GM12878 (cell line): Measurements from ENCODE around the gene ACOT7. TPM values are rescaled to one million over a fixed set of nuclear protein-coding genes. Genes with fewer than 3 reads are reported as not detected.
A peak's percentile ranks its signal among the peaks of the same experiment; 100 is the strongest.

Experiments
- ATAC-seq: fragments of 200-7000 bp; cut with Tn5 transposase; 3 replicates; pipeline ENCODE4 v1.9.1; 2020; ENCODE audit warnings: mild to moderate bottlenecking, moderate library complexity
- BruUV-seq: library from RNA; stranded (reverse); fragments of 400-500 nt; replicated peaks from 2 replicates; lab custom pipeline; 2021; lab: Mats Ljungman, UMichigan
- CTCF ChIA-PET: fragments of 300-600 bp; sonication (Branson Sonifier 250); formaldehyde crosslinking; extraction: SDS; loops from one replicate; lab custom pipeline; 2021; ENCODE audit warnings: inconsistent platforms; lab: Yijun Ruan, JAX
- POLR2A ChIA-PET: fragments of 350-600 bp; formaldehyde crosslinking; extraction: SDS; loops from one replicate; lab custom pipeline; 2021; ENCODE audit warnings: inconsistent platforms; lab: Charles Lee
- RAD21 ChIA-PET: fragments of 300-600 bp; sonication (Branson Sonifier 250); formaldehyde crosslinking; loops from one replicate; lab custom pipeline; 2023; ENCODE audit warnings: antibody characterized with exemption; ENCODE audit not compliant: unreplicated experiment; lab: Charles Lee
- SMC1A ChIA-PET: fragments of 300-600 bp; sonication (Branson Sonifier 250); formaldehyde crosslinking; loops from one replicate; lab custom pipeline; 2023; ENCODE audit not compliant: unreplicated experiment, uncharacterized antibody; lab: Charles Lee
- DNase-seq: peaks from one replicate; pipeline ENCODE4 v3.0.0-alpha.2; 2011; ENCODE audit warnings: low read depth, low spot score
- FAIRE-seq: peaks from 3 replicates; lab custom pipeline; 2011; peaks lifted over from hg19 to GRCh38; lab: Jason Lieb, UNC
- H2AFZ ChIP-seq: 2 replicates; pipeline ENCODE4 v1.6.0; 2011; ENCODE audit warnings: low read depth, low read length, control low read depth; ENCODE audit not compliant: control insufficient read depth
- H3K27ac ChIP-seq: 2 replicates; pipeline ENCODE4 v1.5.1; 2011; ENCODE audit warnings: control low read depth; ENCODE audit not compliant: control insufficient read depth, insufficient read depth
- H3K27me3 ChIP-seq, 2 experiments: replicated peaks in 1 of 2; 2 replicates each; pipeline versions ENCODE4 v1.6.0 to v1.6.1; 2011; ENCODE audit warnings: low read length in 1 of 2; ENCODE audit not compliant: control insufficient read depth in 2 of 2, insufficient read depth in 2 of 2
- H3K36me3 ChIP-seq, 2 experiments: 2 replicates each; pipeline ENCODE4 v1.5.1; 2011; ENCODE audit warnings: low read length in 1 of 2; ENCODE audit not compliant: control insufficient read depth in 2 of 2, insufficient read depth in 2 of 2
- H3K4me1 ChIP-seq: 2 replicates; pipeline ENCODE4 v1.6.1; 2011; ENCODE audit warnings: mild to moderate bottlenecking, low read length, moderate library complexity, mixed read lengths; ENCODE audit not compliant: control insufficient read depth, insufficient read depth
- H3K4me2 ChIP-seq: 2 replicates; pipeline ENCODE4 v1.6.0; 2011; ENCODE audit warnings: control low read depth; ENCODE audit not compliant: control insufficient read depth, insufficient read depth
- H3K4me3 ChIP-seq: fragments of 200-600 bp; sonication (generic); 2 replicates; pipeline ENCODE4 v1.5.1; 2016
- H3K79me2 ChIP-seq: 2 replicates; pipeline ENCODE4 v1.6.0; 2011; ENCODE audit warnings: low read length; ENCODE audit not compliant: control insufficient read depth, insufficient read depth
- H3K9ac ChIP-seq: 2 replicates; pipeline ENCODE4 v1.8.0; 2011; ENCODE audit warnings: low read length, control low read depth, mixed read lengths; ENCODE audit not compliant: control insufficient read depth, insufficient read depth
- H3K9me3 ChIP-seq: replicated peaks from 3 replicates; pipeline ENCODE4 v1.5.1; 2011; ENCODE audit warnings: mild to moderate bottlenecking, low read length; ENCODE audit not compliant: control insufficient read depth, insufficient read depth
- H4K20me1 ChIP-seq: 2 replicates; pipeline ENCODE4 v1.6.0; 2011; ENCODE audit not compliant: control insufficient read depth, insufficient read depth
- EGR1 ChIP-seq, 2 experiments: IDR thresholded peaks; 1 replicate in 1 of 2; 2 replicates in 1 of 2; pipeline ENCODE4 v1.6.1; 2011 to 2012; ENCODE audit warnings: low read depth in 2 of 2, low read length in 2 of 2, borderline replicate concordance in 1 of 2, mild to moderate bottlenecking in 1 of 2, moderate library complexity in 1 of 2
- FOXM1 ChIP-seq: IDR thresholded peaks from 2 replicates; pipeline ENCODE4 v1.6.1; 2012; ENCODE audit warnings: low read depth, mild to moderate bottlenecking, inconsistent platforms, low read length, moderate library complexity
- NR2C1 ChIP-seq: fragments of 450-650 bp; IDR thresholded peaks from 2 replicates; pipeline ENCODE4 v1.6.1; 2017; ENCODE audit warnings: antibody characterized with exemption, mild to moderate bottlenecking, moderate library complexity
- RELA ChIP-seq: fragments of 450-650 bp; IDR thresholded peaks from 2 replicates; pipeline ENCODE4 v1.8.0; 2014; ENCODE audit warnings: borderline replicate concordance; ENCODE audit not compliant: partially characterized antibody
- SMC3 ChIP-seq: IDR thresholded peaks from 2 replicates; pipeline ENCODE4 v1.6.1; 2011; ENCODE audit warnings: low read length, improper control_type of control experiment, borderline replicate concordance
- WGBS: methylation state at CpG from one replicate; pipeline ENCODE4 v1.1.6; 2016; ENCODE audit warnings: low lambda C conversion rate; ENCODE audit not compliant: insufficient replicate concordance, insufficient coverage; ENCODE audit errors: missing lambda C conversion rate; 5-methylcytosine and 5-hydroxymethylcytosine counted together
- in situ Hi-C: fragments of 300-500 bp; cut with MboI; formaldehyde crosslinking; loops from 9 replicates; pipeline ENCODE4 v1.14.3; 2018; ENCODE audit warnings: mixed read lengths
- intact Hi-C: fragments of 100-400 bp; cut with micrococcal nuclease; formaldehyde crosslinking; loops from one replicate; pipeline ENCODE4 v1.14.2; 2022; ENCODE audit not compliant: unreplicated experiment
- polyA plus RNA-seq, 11 experiments: library from polyadenylated mRNA; depleted of rRNA in 4 of 11; unstranded in 6 of 11; stranded (reverse) in 5 of 11; fragments of >200 nt; fragmentation: Nextera tagmentation in 4 of 11; fragmentation: Illumina TruSeq in 1 of 11; extraction: Ambion mirVana in 4 of 11; extraction: Trizol in 1 of 11; gene quantifications; 1 replicate in 1 of 11; 2 replicates in 10 of 11; pipeline versions ENCODE4 v1.2.1 to v1.2.3, GENCODE V29; 2011 to 2016; ENCODE audit warnings: inconsistent platforms in 2 of 11, missing spikeins in 2 of 11, low read depth in 1 of 11
- total RNA-seq, 4 experiments: library from RNA; depleted of rRNA in 3 of 4; stranded (reverse); fragments of >200 nt in 3 of 4; fragmentation: Illumina TruSeq in 1 of 4; extraction: Trizol in 1 of 4; gene quantifications; 2 replicates each; pipeline versions ENCODE4 v1.2.1 to v1.2.3, GENCODE V29; 2013 to 2021
- TF ChIP-seq, protein P1 (sequence below), 3 experiments: IDR thresholded peaks in 2 of 3; conservative IDR thresholded peaks in 1 of 3; 2 replicates each; pipeline ENCODE4 v1.5.1; 2011; ENCODE audit warnings: low read depth in 3 of 3, low read length in 3 of 3, mild to moderate bottlenecking in 3 of 3, control low read depth in 2 of 3, moderate library complexity in 2 of 3, inconsistent platforms in 1 of 3, mixed read lengths in 1 of 3; ENCODE audit not compliant: control insufficient read depth in 2 of 3, insufficient read depth in 1 of 3; ENCODE audit errors: extremely low read depth in 1 of 3

Gene ACOT7
- total and polyA plus RNA-seq, 10 of the 15 experiments (the other 5 are each of a cell fraction or from before 2014, with no cell fraction given), result 8.9 to 206 (median 61.2) TPM

- no peak for FAIRE-seq
- H3K36me3 ChIP-seq, result no peaks in the 10 kb centered on the region; a peak in 2 of 4 replicates
- H3K27ac ChIP-seq, result no peak overlapping the region
- ATAC-seq, result no peak
- BruUV-seq, result no TSS peak
- H3K9ac ChIP-seq, result no peak overlapping the region
- no peak for DNase-seq
- in situ Hi-C loops, result no loop called here
- RAD21 ChIA-PET, result interaction anchor here (0.8 to 6.5 kb wide), 2 partner anchors 9 to 38 kb away, joined by 3 to 54 read pairs; partner anchors contain the start of gene ACOT7
- TF ChIP-seq, protein P1, sequence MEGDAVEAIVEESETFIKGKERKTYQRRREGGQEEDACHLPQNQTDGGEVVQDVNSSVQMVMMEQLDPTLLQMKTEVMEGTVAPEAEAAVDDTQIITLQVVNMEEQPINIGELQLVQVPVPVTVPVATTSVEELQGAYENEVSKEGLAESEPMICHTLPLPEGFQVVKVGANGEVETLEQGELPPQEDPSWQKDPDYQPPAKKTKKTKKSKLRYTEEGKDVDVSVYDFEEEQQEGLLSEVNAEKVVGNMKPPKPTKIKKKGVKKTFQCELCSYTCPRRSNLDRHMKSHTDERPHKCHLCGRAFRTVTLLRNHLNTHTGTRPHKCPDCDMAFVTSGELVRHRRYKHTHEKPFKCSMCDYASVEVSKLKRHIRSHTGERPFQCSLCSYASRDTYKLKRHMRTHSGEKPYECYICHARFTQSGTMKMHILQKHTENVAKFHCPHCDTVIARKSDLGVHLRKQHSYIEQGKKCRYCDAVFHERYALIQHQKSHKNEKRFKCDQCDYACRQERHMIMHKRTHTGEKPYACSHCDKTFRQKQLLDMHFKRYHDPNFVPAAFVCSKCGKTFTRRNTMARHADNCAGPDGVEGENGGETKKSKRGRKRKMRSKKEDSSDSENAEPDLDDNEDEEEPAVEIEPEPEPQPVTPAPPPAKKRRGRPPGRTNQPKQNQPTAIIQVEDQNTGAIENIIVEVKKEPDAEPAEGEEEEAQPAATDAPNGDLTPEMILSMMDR (IDR thresholded peaks at IDR 0.05 in 2 of 3, conservative IDR thresholded peaks at IDR 0.05 in 1 of 3; ENCODE audit: control insufficient read depth in 2 of 3, extremely low read depth in 1 of 3, insufficient read depth in 1 of 3, low read depth in 3 of 3, low read length in 3 of 3), result peak; percentile 23 to 43 (median 27); a peak in 5 of 6 replicates
- 0 out of 2 replicates have a peak, but pooled peaks have one; percentile 10 for TF ChIP-seq SMC3
- TF ChIP-seq RELA, result no peak
- no peak for TF ChIP-seq FOXM1
- TF ChIP-seq EGR1 (IDR thresholded peaks at IDR 0.05; ENCODE audit: borderline replicate concordance in 1 of 2, low read depth in 2 of 2, low read length in 2 of 2), result no peak
- TF ChIP-seq NR2C1, result no peak
- TF ChIP-seq, all 136 proteins: peak for 2
- no peak overlapping the region for H2AFZ ChIP-seq
- 62% methylated on average over 9 of the region's 11 CpGs for WGBS
- no peaks in the 10 kb centered on the region for H3K9me3 ChIP-seq
- peaks cover 21% of the 10 kb centered on the region for H3K79me2 ChIP-seq
- peaks cover 26% of the 10 kb centered on the region for H3K4me1 ChIP-seq
- SMC1A ChIA-PET, result interaction anchor here (0.6 to 2.0 kb wide), 5 partner anchors 37 to 603 kb away, joined by 3 to 15 read pairs (median 3); no protein-coding TSS in a partner anchor
- POLR2A ChIA-PET, result interaction anchor here (0.6 to 0.7 kb wide), 3 partner anchors 22 to 40 kb away, joined by 3 to 4 read pairs (median 3); no protein-coding TSS in a partner anchor
- CTCF ChIA-PET, result interaction anchor here (0.6 to 15.2 kb wide), 12 partner anchors 9 to 1896 kb away, joined by 3 to 276 read pairs (median 4); partner anchors contain the start of genes ACOT7 and ICMT
- H3K4me2 ChIP-seq, result no peak overlapping the region
- intact Hi-C loops, result loop anchor here (5.0 kb wide), 1 partner anchor 35 kb away; the partner anchor contains the start of gene ACOT7
- no peaks in the 10 kb centered on the region for H3K27me3 ChIP-seq
- no peak overlapping the region for H3K4me3 ChIP-seq
- no peaks in the 10 kb centered on the region for H4K20me1 ChIP-seq
These were observed 36.2 kb downstream of the ACOT7 start for GRCh38 chr1:6357243-6357936.
